A673 (cell line): ENCODE measurements around the gene HIGD1C. TPM values are rescaled to one million over a fixed set of nuclear protein-coding genes. Genes with fewer than 3 reads are reported as not detected.

Experiments used
- BruUV-seq: library from RNA; stranded (reverse); fragments of 400-500 nt; replicated peaks from 2 replicates; lab custom pipeline; 2021; lab: Mats Ljungman, UMichigan
- CTCF ChIA-PET: fragments of 300-600 bp; sonication (Branson Sonifier 250); formaldehyde crosslinking; loops from one replicate; lab custom pipeline; 2022; ENCODE audit warnings: antibody characterized with exemption; lab: Charles Lee
- POLR2A ChIA-PET: fragments of 300-600 bp; sonication (Branson Sonifier 250); formaldehyde crosslinking; loops from one replicate; lab custom pipeline; 2022; ENCODE audit warnings: antibody characterized with exemption; ENCODE audit not compliant: low non-redundant PET; lab: Charles Lee
- DNase-seq: peaks from one replicate; pipeline ENCODE4 v3.0.0-alpha.2; 2015; ENCODE audit warnings: low spot score
- H3K27ac ChIP-seq: fragments of 200-600 bp; sonication (generic); 2 replicates; pipeline ENCODE4 v1.5.1; 2016; ENCODE audit warnings: mixed run types, low read depth, mild to moderate bottlenecking, mixed read lengths, antibody characterized with exemption, low read length; ENCODE audit not compliant: poor library complexity, severe bottlenecking
- H3K27me3 ChIP-seq: fragments of 200-600 bp; sonication (generic); replicated peaks from 2 replicates; pipeline ENCODE4 v1.6.1; 2017; ENCODE audit warnings: mixed run types, low read depth, mild to moderate bottlenecking, mixed read lengths, antibody characterized with exemption, low read length; ENCODE audit not compliant: insufficient read depth, poor library complexity
- H3K36me3 ChIP-seq: fragments of 200-600 bp; sonication (generic); 2 replicates; pipeline ENCODE4 v1.6.1; 2016; ENCODE audit warnings: mixed run types, mild to moderate bottlenecking, mixed read lengths, antibody characterized with exemption, low read length; ENCODE audit not compliant: insufficient read depth, poor library complexity, severe bottlenecking
- H3K4me1 ChIP-seq: fragments of 200-600 bp; sonication (generic); 2 replicates; pipeline ENCODE4 v1.6.1; 2017; ENCODE audit warnings: mixed run types, mild to moderate bottlenecking, mixed read lengths, antibody characterized with exemption, low read length; ENCODE audit not compliant: insufficient read depth, poor library complexity, severe bottlenecking
- H3K4me3 ChIP-seq: fragments of 200-600 bp; sonication (generic); 2 replicates; pipeline ENCODE4 v1.5.1; 2016; ENCODE audit warnings: low read depth, mixed run types, mild to moderate bottlenecking, mixed read lengths, low read length; ENCODE audit not compliant: poor library complexity, severe bottlenecking
- H3K9me3 ChIP-seq: fragments of 200-600 bp; sonication (generic); 2 replicates; pipeline ENCODE4 v1.6.1; 2016; ENCODE audit warnings: mixed run types, low read depth, mild to moderate bottlenecking, mixed read lengths, antibody characterized with exemption, low read length; ENCODE audit not compliant: poor library complexity, severe bottlenecking
- EZH2 ChIP-seq: fragments of 200-600 bp; sonication (generic); IDR thresholded peaks from 2 replicates; pipeline ENCODE4 v1.6.1; 2017; ENCODE audit warnings: borderline replicate concordance, low read depth, mild to moderate bottlenecking, mixed read lengths, antibody characterized with exemption, low read length; ENCODE audit not compliant: poor library complexity, severe bottlenecking
- intact Hi-C: fragments of 100-400 bp; cut with micrococcal nuclease; formaldehyde crosslinking; loops from one replicate; pipeline ENCODE4 v1.10.0; 2022; ENCODE audit not compliant: unreplicated experiment
- total RNA-seq: library from RNA; stranded (reverse); gene quantifications from 2 replicates; pipeline ENCODE4 v1.2.3, GENCODE V29; 2021
- TF ChIP-seq, protein P1 (sequence below): fragments of 300-800, 200-600 bp; sonication (generic); conservative IDR thresholded peaks from 2 replicates; pipeline ENCODE4 v1.5.1; 2017; ENCODE audit warnings: low read depth, mild to moderate bottlenecking, antibody characterized with exemption, low read length, moderate library complexity, mixed read lengths

Gene HIGD1C
- total RNA-seq, 1 experiment from 2014 or later = not detected

DNA sequence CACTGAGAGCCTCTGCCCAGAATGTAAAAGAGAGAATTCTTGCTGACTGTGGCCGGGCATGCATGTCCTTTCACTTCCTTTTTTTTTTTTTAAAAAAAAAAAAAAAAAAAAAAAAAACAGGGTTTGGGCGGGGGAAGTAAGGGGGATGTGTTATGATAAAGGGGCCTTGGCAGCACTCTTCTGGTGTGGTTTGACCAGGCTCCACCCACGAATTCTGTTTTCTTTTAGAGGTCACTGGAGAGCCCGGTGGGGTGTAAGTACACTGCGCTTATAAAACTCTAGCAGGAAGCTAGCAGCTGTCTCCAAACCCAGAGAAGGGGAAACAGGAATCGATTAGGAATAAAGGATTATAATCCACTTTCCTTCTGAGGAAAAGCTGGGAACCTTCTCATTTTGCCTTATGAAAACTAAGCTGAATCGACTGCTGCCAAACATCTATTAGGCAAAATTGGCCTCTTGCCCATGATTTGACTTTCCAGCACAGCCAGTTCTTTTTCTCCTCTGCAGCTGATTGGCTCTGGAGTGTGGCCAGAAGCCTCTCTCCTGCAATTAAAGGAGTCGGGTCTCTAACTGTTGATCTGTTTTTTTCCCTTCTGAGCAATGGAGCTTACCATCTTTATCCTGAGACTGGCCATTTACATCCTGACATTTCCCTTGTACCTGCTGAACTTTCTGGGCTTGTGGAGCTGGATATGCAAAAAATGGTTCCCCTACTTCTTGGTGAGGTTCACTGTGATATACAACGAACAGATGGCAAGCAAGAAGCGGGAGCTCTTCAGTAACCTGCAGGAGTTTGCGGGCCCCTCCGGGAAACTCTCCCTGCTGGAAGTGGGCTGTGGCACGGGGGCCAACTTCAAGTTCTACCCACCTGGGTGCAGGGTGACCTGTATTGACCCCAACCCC is 27.7 kb upstream of the HIGD1C start:
- peaks cover 48% of the 10 kb centered on the region for H3K4me1 ChIP-seq
- TF ChIP-seq, protein P1, sequence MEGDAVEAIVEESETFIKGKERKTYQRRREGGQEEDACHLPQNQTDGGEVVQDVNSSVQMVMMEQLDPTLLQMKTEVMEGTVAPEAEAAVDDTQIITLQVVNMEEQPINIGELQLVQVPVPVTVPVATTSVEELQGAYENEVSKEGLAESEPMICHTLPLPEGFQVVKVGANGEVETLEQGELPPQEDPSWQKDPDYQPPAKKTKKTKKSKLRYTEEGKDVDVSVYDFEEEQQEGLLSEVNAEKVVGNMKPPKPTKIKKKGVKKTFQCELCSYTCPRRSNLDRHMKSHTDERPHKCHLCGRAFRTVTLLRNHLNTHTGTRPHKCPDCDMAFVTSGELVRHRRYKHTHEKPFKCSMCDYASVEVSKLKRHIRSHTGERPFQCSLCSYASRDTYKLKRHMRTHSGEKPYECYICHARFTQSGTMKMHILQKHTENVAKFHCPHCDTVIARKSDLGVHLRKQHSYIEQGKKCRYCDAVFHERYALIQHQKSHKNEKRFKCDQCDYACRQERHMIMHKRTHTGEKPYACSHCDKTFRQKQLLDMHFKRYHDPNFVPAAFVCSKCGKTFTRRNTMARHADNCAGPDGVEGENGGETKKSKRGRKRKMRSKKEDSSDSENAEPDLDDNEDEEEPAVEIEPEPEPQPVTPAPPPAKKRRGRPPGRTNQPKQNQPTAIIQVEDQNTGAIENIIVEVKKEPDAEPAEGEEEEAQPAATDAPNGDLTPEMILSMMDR = no peak
- TF ChIP-seq EZH2 = no peak
- no peaks in the 10 kb centered on the region for H3K36me3 ChIP-seq
- H3K27ac ChIP-seq = peak overlapping the region; percentile 72
- no peaks in the 10 kb centered on the region for H3K9me3 ChIP-seq
- peak; percentile 92 for DNase-seq
- ChIA-PET POLR2A (no interaction called here), CTCF (no interaction called here)
- intact Hi-C loops = no loop called here
- peak overlapping the region; percentile 59 for H3K4me3 ChIP-seq
- no peaks in the 10 kb centered on the region for H3K27me3 ChIP-seq
- BruUV-seq = TSS peak; percentile 69

DNA sequence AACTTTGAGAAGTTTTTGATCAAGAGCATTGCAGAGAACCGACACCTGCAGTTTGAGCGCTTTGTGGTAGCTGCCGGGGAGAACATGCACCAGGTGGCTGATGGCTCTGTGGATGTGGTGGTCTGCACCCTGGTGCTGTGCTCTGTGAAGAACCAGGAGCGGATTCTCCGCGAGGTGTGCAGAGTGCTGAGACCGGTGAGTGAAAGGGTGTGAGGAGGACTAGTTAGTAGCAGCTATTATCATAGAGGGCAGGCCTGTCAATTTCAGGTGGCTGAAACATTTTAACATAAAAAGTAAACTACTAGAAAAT is 27.0 kb upstream of the HIGD1C start:
- Histone ChIP-seq H3K4me3 (peak overlapping the region; percentile 59), H3K27ac (peak overlapping the region; percentile 72), H3K36me3 (no peaks in the 10 kb centered on the region), H3K4me1 (peaks cover 42% of the 10 kb centered on the region), H3K27me3 (no peaks in the 10 kb centered on the region), H3K9me3 (no peaks in the 10 kb centered on the region)
- TF ChIP-seq, protein P1 = no peak
- no peak for TF ChIP-seq EZH2
- BruUV-seq = no TSS peak
- ChIA-PET CTCF (no interaction called here), POLR2A (no interaction called here)
- no peak for DNase-seq
- intact Hi-C loops = no loop called here

DNA sequence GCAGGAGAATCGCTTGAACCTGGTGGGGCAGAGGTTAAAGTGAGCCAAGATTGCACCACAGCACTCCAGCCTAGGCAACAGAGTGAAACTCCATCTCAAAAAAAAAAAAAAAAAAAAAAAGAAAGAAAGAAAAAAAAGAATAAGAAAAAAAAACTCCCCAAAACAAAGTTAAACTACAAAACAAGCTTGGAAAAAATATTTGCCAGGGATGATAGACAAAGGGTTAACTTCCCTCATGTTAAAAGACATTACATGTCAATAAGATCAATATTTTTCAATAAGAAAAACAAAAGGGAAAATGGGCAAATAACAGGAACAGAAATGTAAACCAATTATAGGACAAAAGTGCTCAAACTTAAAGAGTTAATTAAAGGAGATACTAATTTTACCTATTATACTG is 26.4 kb upstream of the HIGD1C start:
- ChIA-PET CTCF (no interaction called here), POLR2A (no interaction called here)
- TF ChIP-seq EZH2 = no peak
- TF ChIP-seq, protein P1 = no peak
- Histone ChIP-seq H3K4me1 (peaks cover 41% of the 10 kb centered on the region), H3K27me3 (no peaks in the 10 kb centered on the region), H3K4me3 (peak overlapping the region; percentile 59), H3K36me3 (no peaks in the 10 kb centered on the region), H3K9me3 (no peaks in the 10 kb centered on the region), H3K27ac (no peak overlapping the region)
- BruUV-seq = no TSS peak
- intact Hi-C loops = no loop called here
- DNase-seq = no peak
